HG03066 (cell line): ENCODE results near the gene CLSTN3.

Experiments used
- ATAC-seq: cut with Tn5 transposase; IDR thresholded peaks from one replicate; pipeline ENCODE4 v1.9.1; 2021; ENCODE audit warnings: low read depth; ENCODE audit not compliant: unreplicated experiment

The CLSTN3 gene

DNA sequence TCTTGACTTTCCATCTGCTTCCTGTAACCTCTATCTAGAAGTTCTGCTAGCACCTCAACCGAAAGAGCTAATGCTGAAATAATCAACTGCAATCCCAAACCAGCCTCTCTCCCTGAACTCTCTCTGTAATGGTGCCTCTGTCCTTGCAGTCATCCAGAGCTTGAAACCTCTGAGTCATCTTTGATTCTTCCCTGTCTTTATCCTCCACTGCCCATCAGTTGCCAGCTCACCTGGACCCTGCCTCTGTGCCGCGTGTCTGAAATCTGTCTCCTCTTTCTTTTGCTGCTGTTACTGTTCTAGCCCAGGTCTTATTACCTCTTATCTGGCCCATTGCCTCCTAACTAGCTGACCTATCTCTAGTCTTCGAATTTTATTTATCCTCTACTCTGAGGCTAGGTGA, 15.5 kb downstream of the CLSTN3 start:
- ATAC-seq = no peak

DNA sequence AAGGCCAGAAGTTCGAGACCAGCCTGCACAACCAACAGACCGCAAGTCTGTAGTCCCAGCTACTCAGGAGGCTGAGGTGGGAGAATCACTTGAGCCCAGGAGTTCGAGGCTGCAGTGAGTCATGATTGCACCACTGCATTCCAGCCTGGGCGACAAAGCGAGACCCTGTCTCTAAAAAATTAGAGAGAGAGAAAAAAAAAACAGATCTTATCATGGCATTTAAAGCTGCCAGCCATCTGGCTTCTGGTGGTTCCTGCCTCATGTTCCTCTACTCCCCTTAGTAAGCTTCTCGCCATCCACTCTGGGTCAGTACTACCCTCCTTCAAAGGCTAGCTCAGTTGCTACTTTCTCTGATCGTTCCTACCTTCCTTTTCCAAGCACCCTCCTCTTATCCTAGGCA, 16.1 kb downstream of the CLSTN3 start:
- no peak for ATAC-seq

DNA sequence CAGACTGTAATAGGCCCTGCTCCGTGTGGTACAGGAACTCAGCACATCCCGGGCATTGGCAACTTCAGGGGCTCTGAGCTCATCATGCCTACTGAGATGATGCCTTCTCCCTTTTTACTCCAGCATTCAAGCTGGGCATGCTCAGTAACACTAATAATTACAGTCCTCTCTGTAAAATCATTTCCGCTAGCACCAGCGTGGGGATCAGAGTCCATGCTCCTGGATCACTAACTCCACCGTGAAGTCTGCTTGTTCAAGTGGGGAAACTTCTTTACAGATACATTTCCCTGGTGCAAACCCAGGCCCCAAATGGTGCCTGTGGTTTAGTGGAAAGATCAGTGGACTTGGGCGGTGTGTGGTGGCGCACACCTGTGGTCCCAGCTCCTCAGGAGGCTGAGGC, 16.7 kb downstream of the CLSTN3 start:
- ATAC-seq = no peak

DNA sequence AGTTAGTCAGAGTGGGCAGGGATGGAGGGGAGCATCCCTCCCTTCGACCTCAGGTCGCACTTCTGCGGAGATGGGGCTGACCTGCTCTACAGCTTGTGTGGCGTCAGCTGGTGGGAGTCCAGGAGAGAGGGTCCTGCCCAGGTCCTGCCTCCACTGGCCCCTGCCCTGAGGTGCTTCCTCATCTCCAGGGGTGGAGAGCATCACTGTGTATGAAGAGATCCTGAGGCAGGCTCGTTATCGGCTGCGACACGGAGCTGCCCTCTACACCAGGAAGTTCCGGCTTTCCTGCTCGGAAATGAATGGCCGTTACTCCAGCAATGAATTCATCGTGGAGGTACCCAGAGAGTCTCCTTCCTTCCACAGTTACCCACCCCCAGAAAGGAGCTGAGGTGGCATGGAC, 20.2 kb downstream of the CLSTN3 start:
- no peak for ATAC-seq

DNA sequence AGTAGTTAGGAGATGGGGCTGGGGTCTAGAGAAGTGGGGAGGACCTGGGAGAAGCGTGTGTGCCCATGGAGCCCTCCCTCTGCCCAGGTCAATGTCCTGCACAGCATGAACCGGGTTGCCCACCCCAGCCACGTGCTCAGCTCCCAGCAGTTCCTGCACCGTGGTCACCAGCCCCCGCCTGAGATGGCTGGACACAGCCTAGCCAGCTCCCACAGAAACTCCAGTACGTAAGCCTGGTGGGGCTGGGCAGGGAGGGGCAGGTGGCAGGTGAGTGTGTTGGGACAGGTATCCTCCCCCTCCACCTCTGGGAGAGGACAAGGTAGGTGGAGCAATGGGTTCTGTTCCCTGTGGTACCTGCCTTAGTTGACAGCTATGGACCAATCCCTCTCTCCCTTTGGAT, 20.7 kb downstream of the CLSTN3 start:
- no peak for ATAC-seq

DNA sequence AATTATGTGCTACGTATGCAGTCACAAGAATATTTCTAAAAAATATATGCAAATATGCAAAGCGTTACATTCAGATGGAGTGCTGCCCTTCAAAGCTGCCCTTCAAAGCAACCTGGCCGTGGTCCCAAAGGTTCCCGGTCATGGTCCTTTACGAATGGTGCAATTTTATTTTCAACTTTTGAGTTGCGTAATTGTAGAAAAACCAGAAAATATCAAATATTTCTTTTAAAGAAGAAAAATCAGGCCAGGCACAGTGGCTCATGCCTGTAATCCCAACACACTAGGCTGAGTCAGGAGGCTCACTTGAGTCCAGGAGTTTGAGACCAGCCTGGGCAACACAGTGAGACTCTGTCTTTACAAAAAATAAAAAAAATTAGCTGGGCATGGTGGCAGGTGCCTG, 21.4 kb downstream of the CLSTN3 start:
- ATAC-seq = no peak

DNA sequence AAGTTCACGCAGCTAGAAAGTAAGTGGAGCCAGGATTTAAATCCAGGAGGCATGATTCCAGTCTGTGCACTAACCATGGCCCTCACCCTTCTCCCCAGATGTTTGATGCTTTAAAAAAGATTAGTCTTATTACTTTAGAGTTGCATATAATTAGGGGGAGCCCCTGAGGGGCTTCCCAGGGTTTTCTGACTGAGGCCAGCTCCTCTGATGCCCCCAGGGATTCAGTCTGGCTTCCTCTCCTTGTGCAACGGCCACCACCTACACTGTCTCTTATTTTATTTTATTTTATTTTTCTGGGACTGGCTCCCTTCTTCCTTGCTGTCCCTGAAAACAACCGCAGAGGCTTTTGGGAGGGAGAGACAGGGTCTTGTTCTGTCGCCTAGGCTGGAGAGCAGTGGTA, 22.6 kb downstream of the CLSTN3 start:
- no peak for ATAC-seq

DNA sequence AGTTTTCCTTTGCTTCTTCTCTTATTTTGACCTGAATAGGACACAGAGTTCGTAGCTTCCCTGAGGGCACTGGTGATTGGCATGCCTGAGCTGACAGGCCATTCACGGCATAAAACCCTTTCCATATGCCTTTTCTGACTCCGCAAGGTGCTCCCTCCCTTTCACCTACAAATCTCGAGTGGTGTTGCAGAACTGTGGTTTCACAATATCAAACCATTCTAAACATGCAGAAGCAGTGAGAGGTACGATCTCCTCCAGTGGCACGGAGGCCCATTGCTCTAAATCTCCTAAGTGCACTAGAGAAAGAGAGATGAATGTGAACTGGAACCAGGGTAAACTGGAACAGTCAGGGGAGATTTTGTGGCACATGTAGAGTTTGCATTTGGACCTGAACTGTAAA, 23.9 kb downstream of the CLSTN3 start:
- no peak for ATAC-seq

DNA sequence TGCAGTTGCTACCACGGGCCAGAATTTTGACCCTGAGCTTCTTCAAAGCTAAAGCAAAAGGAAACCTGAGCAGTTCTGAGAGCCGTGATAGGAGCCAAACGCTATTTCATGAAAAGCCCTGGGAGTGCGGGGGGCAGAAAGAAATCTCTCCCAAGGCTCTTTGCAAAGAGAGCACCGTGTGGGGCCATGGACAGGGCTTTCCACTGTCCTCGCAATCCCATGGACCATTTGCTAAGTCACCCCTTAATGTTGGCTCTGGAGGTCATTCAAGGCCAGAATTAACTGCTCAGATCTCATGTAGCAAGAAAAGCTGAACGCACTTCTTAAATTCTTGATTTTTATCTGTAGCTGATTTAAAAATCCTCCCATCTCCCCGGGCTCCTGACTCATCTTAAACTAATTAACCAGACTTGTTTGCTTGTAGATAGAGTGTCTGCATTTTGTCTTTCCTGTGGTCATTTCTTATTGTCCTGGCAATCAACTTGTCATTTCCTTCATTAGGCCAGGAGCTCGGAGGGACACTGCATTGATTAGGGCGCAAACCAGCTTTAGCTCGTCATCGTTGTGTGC, 24.8 kb downstream of the CLSTN3 start:
- no peak for ATAC-seq

DNA sequence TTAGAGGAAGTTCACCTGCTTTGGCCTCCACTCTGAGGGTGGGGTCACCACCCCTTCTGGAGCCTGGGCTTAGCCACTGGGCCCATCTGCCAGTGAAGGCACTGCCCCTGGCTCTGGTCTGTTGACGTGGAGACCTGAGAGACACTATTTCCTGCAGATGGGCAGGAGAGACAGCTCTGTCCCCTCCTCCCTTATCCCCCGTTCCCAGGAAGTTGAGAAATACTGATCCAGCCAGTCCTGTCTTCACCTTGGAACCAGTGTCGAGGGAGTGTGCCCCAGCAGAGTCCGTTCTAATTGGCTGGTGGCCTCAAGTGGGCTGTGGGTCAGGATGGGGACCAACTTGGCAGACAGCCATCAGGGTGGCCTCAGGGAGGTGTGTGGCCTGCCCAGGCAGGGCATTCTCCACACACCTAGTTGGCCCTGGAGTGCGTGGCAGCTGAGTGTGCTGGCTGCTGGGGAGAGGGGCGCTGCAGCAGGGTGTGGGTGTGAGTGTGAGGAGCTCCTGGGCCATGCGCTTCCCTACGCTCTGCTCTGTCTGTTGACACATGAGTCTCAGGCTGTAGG, 25.4 kb downstream of the CLSTN3 start:
- ATAC-seq = no peak

DNA sequence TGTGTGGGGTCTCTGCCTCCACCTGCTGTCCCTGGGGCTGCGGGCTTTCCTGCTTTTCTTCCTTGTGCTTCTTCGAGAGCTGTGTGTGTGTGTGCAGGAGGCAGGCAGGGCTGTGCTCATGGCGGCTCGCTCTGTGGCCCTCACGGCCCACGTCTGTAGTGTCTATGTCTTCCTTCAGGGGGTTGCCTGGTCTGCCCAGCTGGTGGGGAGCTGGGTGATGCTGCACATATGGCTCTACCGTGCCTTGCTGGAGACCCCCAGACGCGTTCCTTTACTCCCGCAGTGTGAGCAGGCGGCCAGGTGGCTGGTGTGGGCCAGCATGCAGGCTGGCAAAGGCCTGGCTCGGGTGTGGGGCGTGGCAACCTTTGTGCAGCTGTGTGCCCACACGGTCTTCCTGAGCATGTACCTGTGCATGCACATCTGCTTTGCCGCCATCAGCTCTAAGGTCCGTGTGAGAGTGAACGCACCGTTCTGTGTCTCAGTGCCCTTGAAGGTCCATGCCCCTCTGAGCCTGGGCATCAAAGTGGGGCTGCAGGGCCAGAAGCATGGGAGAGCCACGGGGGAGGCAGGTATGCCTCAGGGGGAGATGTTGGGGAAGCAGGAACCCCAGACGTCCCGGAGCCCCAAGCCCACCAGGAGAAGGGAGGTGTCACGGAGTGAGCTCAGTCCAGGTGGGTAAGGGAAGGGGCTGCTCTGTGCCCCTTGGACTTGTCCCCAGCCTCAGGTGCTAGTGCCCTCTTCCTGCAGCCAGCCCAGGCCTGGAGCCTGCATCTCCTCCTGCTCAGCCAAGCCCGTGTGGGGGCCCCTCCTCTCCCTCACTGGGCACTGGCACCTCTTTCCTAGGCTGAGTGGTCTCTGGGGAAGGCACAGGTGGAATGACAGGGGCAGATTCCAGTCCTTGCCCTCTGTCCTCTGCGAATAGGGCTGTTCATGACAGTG, 26.4 kb downstream of the CLSTN3 start:
- no peak for ATAC-seq

DNA sequence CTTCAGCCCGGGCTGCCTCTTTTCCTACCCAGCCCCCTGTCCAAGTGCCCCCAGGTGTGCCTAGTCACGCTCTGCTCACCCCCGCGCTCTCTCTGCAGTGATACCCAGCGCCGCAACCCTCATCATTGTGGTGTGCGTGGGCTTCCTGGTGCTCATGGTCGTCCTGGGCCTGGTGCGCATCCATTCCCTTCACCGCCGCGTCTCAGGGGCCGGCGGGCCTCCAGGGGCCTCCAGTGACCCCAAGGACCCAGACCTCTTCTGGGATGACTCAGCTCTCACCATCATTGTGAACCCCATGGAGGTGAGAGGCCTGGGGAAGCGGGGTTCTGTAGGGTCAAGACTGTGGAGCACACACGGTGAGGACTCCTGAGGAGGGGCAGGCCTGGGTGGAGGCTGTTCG, 27.2 kb downstream of the CLSTN3 start:
- no peak for ATAC-seq

DNA sequence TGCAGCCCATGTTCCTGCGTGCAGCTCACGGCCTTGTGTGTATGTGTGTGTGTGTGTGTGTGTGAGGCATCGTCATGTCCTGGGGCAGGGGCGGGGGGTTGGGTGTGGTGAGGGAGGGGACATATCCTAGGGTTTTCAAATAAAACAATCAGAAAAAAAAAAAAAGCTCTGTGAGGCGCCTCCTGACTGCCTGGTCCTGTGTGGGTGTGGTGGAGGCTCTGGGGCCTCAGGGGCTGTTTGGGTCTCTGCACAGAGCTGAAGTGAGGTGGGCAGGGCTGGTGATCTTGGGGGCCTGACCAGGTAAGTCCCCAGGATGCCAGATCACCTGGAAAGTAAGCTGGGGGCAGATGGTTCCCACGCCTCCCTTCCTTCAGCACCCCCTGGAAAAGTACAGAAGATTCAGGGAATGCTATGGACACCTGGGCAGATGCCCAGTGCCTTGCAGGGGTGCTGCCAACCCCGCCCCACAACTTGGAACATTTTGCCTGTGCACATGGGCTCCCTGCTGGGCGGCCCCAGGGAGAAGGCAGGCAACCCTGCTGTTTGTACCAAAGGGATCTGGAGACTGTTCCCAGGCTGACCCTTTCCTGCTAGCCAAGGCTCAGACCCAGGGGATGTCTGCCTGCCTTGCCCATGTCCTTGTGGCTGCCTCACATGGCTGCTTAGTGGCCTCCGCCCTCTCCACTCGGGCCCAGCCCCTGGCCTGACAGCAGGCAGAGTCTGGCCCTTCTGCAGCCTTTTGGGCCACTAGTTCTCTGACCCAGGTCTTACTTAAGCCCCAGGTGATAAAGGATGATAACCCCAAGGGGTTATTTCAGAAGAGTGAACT, 28.8 kb downstream of the CLSTN3 start:
- ATAC-seq = no peak

DNA sequence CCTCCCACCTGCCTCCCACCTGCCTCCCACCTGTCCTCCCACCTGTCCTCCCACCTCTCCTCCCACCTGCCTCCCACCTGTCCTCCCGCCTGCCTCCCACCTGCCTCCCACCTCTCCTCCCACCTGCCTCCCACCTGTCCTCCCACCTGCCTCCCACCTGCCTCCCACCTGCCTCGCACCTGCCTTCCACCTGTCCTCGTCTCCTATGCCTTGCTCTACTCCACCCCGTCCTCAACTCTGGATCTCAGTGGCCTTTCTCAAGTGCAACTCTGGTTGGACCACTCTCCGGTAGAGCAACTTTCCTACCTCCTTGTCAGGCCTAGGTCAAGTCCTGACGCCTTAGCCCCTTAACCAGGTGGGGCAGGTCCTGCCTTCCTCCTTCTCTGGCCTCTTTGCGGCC, 30.0 kb downstream of the CLSTN3 start:
- ATAC-seq = no peak

DNA sequence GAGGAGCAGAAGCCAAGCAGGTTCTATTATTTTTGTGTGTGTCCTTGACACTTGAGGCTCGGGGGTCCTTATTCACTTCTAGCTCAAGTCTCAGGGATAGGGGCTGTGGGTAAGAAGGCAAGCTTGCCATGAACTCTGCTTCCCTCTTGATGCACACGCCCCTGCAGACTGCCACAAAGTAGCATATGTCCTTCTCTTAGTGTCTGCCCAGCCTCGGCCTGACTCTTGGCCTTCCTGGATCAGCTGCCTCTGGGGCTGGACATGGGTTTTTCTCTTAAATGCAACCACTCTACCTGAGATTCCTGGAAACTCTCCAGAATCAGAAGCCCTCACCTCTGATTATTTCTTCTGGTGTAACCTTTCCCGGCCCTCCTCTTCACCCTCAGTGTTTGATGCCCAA, 31.2 kb downstream of the CLSTN3 start:
- ATAC-seq = no peak

DNA sequence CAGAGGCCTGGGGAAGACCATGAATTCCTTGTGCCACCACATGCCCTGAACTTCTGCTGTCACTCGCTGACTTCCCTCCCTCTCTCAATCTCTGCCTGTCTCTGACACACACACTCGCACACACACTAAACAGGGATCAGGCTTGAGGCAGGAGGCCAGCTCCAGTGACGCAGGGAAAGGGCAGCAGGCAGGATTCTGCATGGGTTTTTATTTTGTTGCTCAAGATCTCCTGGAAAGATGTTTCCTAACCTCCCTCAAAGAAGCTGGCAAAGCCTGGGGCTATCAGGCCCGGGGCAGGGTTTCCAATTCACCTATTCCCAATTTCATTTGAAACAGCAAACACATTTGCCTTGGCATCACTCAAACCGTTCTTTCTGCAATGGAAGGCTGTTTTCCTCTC, 31.6 kb downstream of the CLSTN3 start:
- ATAC-seq = no peak

DNA sequence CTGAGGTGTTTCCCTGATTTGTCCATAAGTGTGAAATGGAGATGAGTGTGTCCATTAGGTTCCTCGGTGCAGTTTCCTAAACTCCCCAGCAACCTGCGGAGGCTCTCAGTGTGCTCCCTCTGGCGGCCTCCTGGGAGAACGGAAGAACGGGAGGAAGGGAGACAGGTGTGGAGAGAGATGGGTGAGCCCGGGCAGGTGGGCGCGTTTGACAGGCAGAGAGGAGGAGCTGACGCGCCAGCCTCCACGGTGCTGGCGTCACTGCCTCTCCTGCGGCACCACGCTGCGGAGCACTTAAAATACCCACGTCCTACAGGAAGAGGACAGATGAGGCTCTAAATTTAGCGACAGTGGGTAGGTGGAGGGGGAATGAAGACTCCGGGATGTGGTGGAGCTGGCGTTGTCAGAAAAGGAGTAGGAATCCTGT, 32.5 kb downstream of the CLSTN3 start:
- no peak for ATAC-seq

DNA sequence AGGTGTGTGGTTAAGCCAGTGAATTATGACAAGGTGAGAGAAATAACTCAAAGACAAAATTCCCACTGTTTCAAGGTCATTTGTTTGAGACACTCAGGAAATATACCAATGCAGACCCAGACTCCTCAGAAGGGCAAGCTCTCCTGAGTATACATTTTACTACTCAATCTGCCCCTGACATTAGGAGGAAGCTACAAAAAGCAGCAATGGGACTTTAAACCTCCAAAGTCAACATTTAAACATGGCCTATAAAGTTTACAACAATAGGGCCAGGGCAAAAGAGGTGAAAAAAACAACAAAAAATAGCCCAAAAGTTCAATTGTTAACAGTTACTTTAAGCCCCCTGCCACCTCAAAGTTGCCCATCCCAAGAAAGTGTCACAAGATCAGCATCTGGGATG, 39.8 kb downstream of the CLSTN3 start:
- ATAC-seq = no peak

DNA sequence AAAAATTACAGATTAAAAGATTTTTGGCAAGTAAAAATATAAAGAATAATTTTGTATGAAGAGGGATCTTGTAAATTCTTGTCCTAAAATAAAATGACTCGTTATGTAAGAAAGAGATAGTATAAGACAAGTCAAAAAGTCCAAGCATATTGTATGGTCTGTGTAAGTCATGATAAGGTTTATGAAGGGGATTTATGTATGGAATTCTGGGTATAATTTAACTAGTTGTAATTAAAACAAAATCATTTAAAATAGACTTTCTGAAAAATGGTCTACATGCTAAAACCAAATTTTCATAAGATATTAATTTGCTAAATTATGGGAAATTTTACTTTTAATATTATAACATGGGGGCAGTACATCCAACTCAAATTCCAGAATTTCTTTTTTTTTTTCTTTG, 41.7 kb downstream of the CLSTN3 start:
- no peak for ATAC-seq

DNA sequence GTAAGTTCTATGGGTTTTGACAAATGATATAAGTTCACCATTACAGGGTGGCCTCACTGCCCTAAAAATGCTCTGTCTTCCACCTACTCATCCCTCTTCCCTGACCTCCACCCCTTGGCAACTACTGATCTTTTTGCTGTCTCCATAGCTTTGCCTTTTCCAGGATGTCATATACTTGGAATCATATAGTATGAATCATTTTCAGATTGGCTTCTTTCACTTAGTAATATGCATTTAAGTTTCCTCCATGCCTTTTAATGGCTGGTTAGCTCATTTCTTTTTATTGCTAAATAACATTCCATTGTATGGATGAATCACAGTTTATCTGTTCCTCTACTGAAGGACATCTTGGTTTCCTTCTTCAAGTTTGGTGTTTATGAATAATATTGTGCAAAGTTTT, 45.3 kb downstream of the CLSTN3 start:
- no peak for ATAC-seq

DNA sequence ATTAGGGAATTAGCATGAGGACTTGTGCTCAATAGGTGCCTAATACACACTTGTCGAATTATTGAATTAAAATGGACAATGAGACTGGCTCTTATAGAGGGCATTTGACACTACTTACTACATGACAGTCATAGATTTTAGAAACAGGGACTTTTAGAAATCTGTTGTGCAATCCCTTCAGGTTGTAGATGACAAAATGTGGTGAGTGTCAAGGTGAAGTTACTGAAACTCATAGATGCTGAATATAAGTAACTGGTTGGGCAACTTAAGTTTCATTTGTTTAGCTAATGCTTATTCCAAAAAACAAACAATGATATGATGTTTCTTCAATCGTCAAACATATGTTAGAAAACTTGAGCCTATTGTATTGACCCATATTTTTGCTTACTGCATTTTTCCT, 46.4 kb downstream of the CLSTN3 start:
- no peak for ATAC-seq
